ENCODE data around the gene PSG6. TPM values are rescaled to one million over a fixed set of nuclear protein-coding genes. Genes with fewer than 3 reads are reported as not detected.
"Not testable (repeated sequence)": the region's sequence is repeated elsewhere in the genome, so short reads cannot be mapped to it uniquely, and the experiment has no call there.

The PSG6 gene
- not detected for total RNA-seq

GRCh38 chr19:42917634-42918033 is at the start of gene PSG6:
Gene PSG6 (minus strand): TSS chr19:42917894. CDS start chr19:42917792, 102 bp downstream.
- CTCF ChIA-PET, POLR2A ChIA-PET: not testable (repeated sequence)

- CTCF ChIA-PET, result no interaction called here
- POLR2A ChIA-PET, result no interaction called here
Measured at GRCh38 chr19:42965176-42965575, 47.5 kb upstream of the PSG6 start.

GRCh38 chr19:42961119-42961518 is 43.4 kb upstream of the PSG6 start:
- ChIA-PET CTCF (no interaction called here), POLR2A (no interaction called here)

- CTCF ChIA-PET, POLR2A ChIA-PET: not testable (repeated sequence)
Measured at GRCh38 chr19:42952126-42952525, 34.4 kb upstream of the PSG6 start.

GRCh38 chr19:42951476-42951875 is 33.8 kb upstream of the PSG6 start:
- POLR2A ChIA-PET, CTCF ChIA-PET: not testable (repeated sequence)

GRCh38 chr19:42942187-42942789 is 24.6 kb upstream of the PSG6 start:
- ChIA-PET CTCF (no interaction called here), POLR2A (no interaction called here)

- CTCF ChIA-PET, POLR2A ChIA-PET: not testable (repeated sequence)
Measured at GRCh38 chr19:42937107-42937506, 19.4 kb upstream of the PSG6 start, which contains the start of gene PSG7. Gene PSG7 (minus strand): TSS chr19:42937207. CDS start chr19:42937076, 131 bp downstream.

GRCh38 chr19:42934726-42935125 is 17.0 kb upstream of the PSG6 start:
- POLR2A ChIA-PET, CTCF ChIA-PET: not testable (repeated sequence)

- CTCF ChIA-PET, POLR2A ChIA-PET: not testable (repeated sequence)
Measured at GRCh38 chr19:42934183-42934582, 16.5 kb upstream of the PSG6 start.

GRCh38 chr19:42933412-42933811 is 15.7 kb upstream of the PSG6 start:
- CTCF ChIA-PET, POLR2A ChIA-PET: not testable (repeated sequence)

GRCh38 chr19:42932485-42933101 is 14.9 kb upstream of the PSG6 start:
- POLR2A ChIA-PET, CTCF ChIA-PET: not testable (repeated sequence)

GRCh38 chr19:42930214-42930613 is 12.5 kb upstream of the PSG6 start:
- POLR2A ChIA-PET, CTCF ChIA-PET: not testable (repeated sequence)

- CTCF ChIA-PET, result no interaction called here
- POLR2A ChIA-PET, result no interaction called here
Measured at GRCh38 chr19:42928896-42929295, 11.2 kb upstream of the PSG6 start.

GRCh38 chr19:42926781-42927180 is 9.1 kb upstream of the PSG6 start:
- CTCF ChIA-PET, result no interaction called here
- POLR2A ChIA-PET, result no interaction called here

GRCh38 chr19:42923106-42923505 is 5.4 kb upstream of the PSG6 start:
- CTCF ChIA-PET, result interaction anchor here (0.9 kb wide), 1 partner anchor 15 kb away, joined by 3 read pairs; no protein-coding TSS in a partner anchor
- POLR2A ChIA-PET, result not testable (repeated sequence)

GRCh38 chr19:42920971-42921370 is 3.3 kb upstream of the PSG6 start:
- CTCF ChIA-PET, POLR2A ChIA-PET: not testable (repeated sequence)

GRCh38 chr19:42919757-42920079 is 2.0 kb upstream of the PSG6 start:
- POLR2A ChIA-PET, result no interaction called here
- CTCF ChIA-PET, result no interaction called here

- POLR2A ChIA-PET, CTCF ChIA-PET: not testable (repeated sequence)
Measured at GRCh38 chr19:42919070-42919756, 1.5 kb upstream of the PSG6 start.

- POLR2A ChIA-PET, result not testable (repeated sequence)
Measured at GRCh38 chr19:42918377-42919069, 829 bp upstream of the PSG6 start.

GRCh38 chr19:42916931-42917330 is 763 bp downstream of the PSG6 start:
- CTCF ChIA-PET, POLR2A ChIA-PET: not testable (repeated sequence)

More at GRCh38 chr19:42918377-42919069, 829 bp upstream of the PSG6 start:
- CTCF ChIA-PET, result not testable (repeated sequence)

GRCh38 chr19:42913516-42913915 is 4.2 kb downstream of the PSG6 start:
- POLR2A ChIA-PET, CTCF ChIA-PET: not testable (repeated sequence)
